Vagina (tissue), 2 donors: ENCODE measurements around the gene CFAP100. TPM values are rescaled to one million over a fixed set of nuclear protein-coding genes. Genes with fewer than 3 reads are reported as not detected.

ENCODE experiments used
- DNase-seq, 2 donors: peaks; one replicate each; pipeline ENCODE4 v3.0.0-alpha.2; 2017; ENCODE audit errors: extremely low spot score in 2 of 2
- H3K27ac ChIP-seq: fragments of 200-600 bp; sonication (generic); one replicate; pipeline ENCODE4 v1.5.1; 2019
- H3K27me3 ChIP-seq: fragments of 200-600 bp; sonication (generic); one replicate; pipeline ENCODE4 v1.5.1; 2019
- H3K36me3 ChIP-seq, 2 donors: fragments of 200-600 bp; sonication (generic); one replicate each; pipeline ENCODE4 v1.5.1; 2017 to 2019
- H3K4me1 ChIP-seq: fragments of 200-600 bp; sonication (generic); one replicate; pipeline ENCODE4 v1.5.1; 2019
- H3K4me3 ChIP-seq, 2 donors: fragments of 200-600 bp; sonication (generic); 1 replicate in 1 of 2; 2 replicates in 1 of 2; pipeline ENCODE4 v1.5.1; 2016 to 2019
- H3K9me3 ChIP-seq: fragments of 200-600 bp; sonication (generic); one replicate; pipeline ENCODE4 v1.5.1; 2019
- CTCF ChIP-seq, 3 experiments: fragments of 450-650 bp in 2 of 3; fragments of 200-600 bp in 1 of 3; sonication (generic) in 1 of 3; IDR thresholded peaks; one replicate each; pipeline ENCODE4 v1.5.1; 2017 to 2019; ENCODE audit warnings: antibody characterized with exemption in 3 of 3, mild to moderate bottlenecking in 2 of 3, moderate library complexity in 2 of 3
- POLR2A ChIP-seq, 2 donors: fragments of 450-650 bp; IDR thresholded peaks; one replicate each; pipeline ENCODE4 v1.6.1; 2017; ENCODE audit warnings: antibody characterized with exemption in 2 of 2, mild to moderate bottlenecking in 2 of 2, moderate library complexity in 2 of 2
- POLR2AphosphoS5 ChIP-seq, 2 donors: sonication (generic); formaldehyde crosslinking; IDR thresholded peaks; one replicate each; pipeline ENCODE4 v1.9.0; 2017; ENCODE audit warnings: antibody characterized with exemption in 2 of 2, mild to moderate bottlenecking in 2 of 2, low read depth in 1 of 2; ENCODE audit not compliant: insufficient read depth in 1 of 2
- intact Hi-C: fragments of 100-400 bp; cut with DNase I; formaldehyde crosslinking; loops from one replicate; pipeline ENCODE4 v1.15.1; 2023
- total RNA-seq: library from RNA; depleted of rRNA; stranded (reverse); fragments of >200 nt; gene quantifications from one replicate; pipeline ENCODE4 v1.2.3, GENCODE V29; 2016

Gene CFAP100
- total RNA-seq, 1 donor from 2014 or later, result not detected

- H3K36me3 ChIP-seq, result peaks cover 0 to 12% of the 10 kb centered on the region in 2 donors
- peak; percentile 16 to 67 for DNase-seq
- no peaks in the 10 kb centered on the region for H3K9me3 ChIP-seq
- H3K27ac ChIP-seq, result no peak overlapping the region
- no peak overlapping the region for H3K4me3 ChIP-seq
- TF ChIP-seq CTCF (IDR thresholded peaks at IDR 0.05) (no peak), POLR2A (IDR thresholded peaks at IDR 0.05) (no peak), POLR2AphosphoS5 (IDR thresholded peaks at IDR 0.05; ENCODE audit: insufficient read depth in 1 of 2, low read depth in 1 of 2) (no peak)
- no peaks in the 10 kb centered on the region for H3K4me1 ChIP-seq
- no peaks in the 10 kb centered on the region for H3K27me3 ChIP-seq
- intact Hi-C loops, result no loop called here
Measured at GRCh38 chr3:126441256-126441880, 46.7 kb downstream of the CFAP100 start.

DNA sequence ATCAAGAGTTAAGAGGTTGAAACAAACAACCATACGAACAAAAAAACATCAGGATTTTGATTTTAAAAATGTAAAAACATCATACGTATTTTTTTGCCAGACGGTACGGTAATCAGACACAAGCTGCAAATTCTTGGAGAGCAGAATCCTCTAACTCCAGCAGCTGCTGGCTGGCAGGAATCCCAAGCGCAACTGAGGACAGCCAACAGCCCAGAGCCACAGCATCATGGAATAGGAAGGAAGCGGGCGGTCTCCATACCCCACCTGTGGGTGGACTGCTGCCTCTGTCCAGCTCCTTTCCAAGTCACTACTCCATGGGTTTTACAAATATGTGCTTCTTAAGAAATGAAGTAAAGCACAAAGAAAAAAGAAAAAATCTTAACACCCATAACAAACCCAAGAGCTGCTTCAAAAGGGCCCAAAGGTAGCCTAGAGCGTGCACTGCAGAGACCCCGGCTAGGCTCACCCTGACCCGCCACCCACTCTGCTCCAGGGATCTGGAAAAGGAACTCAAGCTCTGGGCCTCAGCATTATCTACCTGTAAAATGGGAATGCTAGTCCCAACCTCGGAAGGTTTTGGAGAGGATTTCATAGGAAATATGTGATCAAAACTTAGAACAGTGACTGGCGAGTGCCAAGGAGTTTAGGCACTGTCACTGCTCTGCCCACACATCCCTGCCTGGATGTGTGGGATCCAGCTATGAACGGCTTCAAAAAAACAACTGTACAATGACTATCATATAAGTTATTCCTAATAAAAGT lies 47.6 kb downstream of the CFAP100 start:
- Histone ChIP-seq H3K4me1 (no peaks in the 10 kb centered on the region), H3K36me3 (peaks cover 0 to 5% of the 10 kb centered on the region in 2 donors), H3K27me3 (no peaks in the 10 kb centered on the region), H3K4me3 (no peak overlapping the region), H3K9me3 (no peaks in the 10 kb centered on the region), H3K27ac (no peak overlapping the region)
- no peak for TF ChIP-seq CTCF (IDR thresholded peaks at IDR 0.05)
- no peak for TF ChIP-seq POLR2AphosphoS5 (IDR thresholded peaks at IDR 0.05; ENCODE audit: insufficient read depth in 1 of 2, low read depth in 1 of 2)
- no peak for TF ChIP-seq POLR2A (IDR thresholded peaks at IDR 0.05)
- no peak for DNase-seq
- intact Hi-C loops, result no loop called here

DNA sequence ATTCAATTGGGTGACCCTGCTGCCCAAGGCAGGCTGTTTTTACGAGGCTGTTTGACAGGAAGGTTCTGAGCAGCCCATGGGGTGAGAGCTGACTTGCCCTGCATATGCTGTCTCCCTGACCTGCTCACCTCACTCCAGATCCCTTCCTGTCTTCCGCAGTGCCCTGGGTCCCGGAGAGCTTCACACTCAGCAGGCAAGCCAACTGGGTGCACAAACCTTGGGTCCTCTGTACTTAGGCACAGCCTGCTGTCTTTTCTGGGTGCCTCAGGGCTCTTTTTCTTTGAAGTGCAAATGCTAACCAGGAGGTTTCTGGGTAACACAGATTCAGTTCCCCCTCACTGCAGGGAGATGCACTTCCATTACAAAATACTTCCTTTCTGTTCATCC lies 48.1 kb downstream of the CFAP100 start:
- Histone ChIP-seq H3K27me3 (no peaks in the 10 kb centered on the region), H3K27ac (no peak overlapping the region), H3K4me1 (no peaks in the 10 kb centered on the region), H3K36me3 (peaks cover 0 to 3% of the 10 kb centered on the region in 2 donors), H3K4me3 (no peak overlapping the region), H3K9me3 (no peaks in the 10 kb centered on the region)
- intact Hi-C loops, result no loop called here
- peak in 1 of 2 donors; percentile 74 for DNase-seq
- TF ChIP-seq POLR2AphosphoS5 (IDR thresholded peaks at IDR 0.05; ENCODE audit: insufficient read depth in 1 of 2, low read depth in 1 of 2), result no peak
- no peak for TF ChIP-seq CTCF (IDR thresholded peaks at IDR 0.05)
- TF ChIP-seq POLR2A (IDR thresholded peaks at IDR 0.05), result no peak

DNA sequence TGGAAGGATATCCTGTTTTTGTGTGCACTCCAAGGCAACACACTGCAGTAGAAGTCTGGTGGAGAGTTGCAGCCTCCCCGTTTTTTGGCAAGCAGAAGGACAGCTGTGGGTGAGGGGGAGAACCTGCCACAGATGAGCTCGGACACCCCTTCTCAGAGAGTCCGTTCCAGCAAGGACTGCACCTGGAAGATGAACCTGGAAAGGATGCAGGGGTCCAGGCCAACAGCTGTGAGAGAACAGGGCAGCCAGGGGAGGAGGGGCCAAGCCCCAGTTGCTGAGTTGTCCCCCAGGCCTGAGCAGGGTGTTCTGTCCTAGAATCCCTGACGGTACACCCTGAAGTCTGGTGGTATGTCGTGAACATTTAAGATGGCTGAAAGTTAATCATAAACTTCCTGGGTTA lies 50.8 kb downstream of the CFAP100 start:
- no peaks in the 10 kb centered on the region for H3K4me1 ChIP-seq
- no peak overlapping the region for H3K4me3 ChIP-seq
- TF ChIP-seq POLR2A (IDR thresholded peaks at IDR 0.05) (no peak), CTCF (IDR thresholded peaks at IDR 0.05) (no peak), POLR2AphosphoS5 (IDR thresholded peaks at IDR 0.05; ENCODE audit: insufficient read depth in 1 of 2, low read depth in 1 of 2) (no peak)
- DNase-seq, result peak; percentile 72
- no peaks in the 10 kb centered on the region for H3K27me3 ChIP-seq
- intact Hi-C loops, result no loop called here
- peaks cover 0 to 10% of the 10 kb centered on the region in 2 donors for H3K36me3 ChIP-seq
- H3K9me3 ChIP-seq, result no peaks in the 10 kb centered on the region
- no peak overlapping the region for H3K27ac ChIP-seq

- peak; percentile 49 to 84 for DNase-seq
- H3K27me3 ChIP-seq, result no peaks in the 10 kb centered on the region
- H3K9me3 ChIP-seq, result no peaks in the 10 kb centered on the region
- intact Hi-C loops, result no loop called here
- H3K36me3 ChIP-seq, result peaks cover 0 to 18% of the 10 kb centered on the region in 2 donors
- H3K4me3 ChIP-seq, result no peak overlapping the region
- no peak overlapping the region for H3K27ac ChIP-seq
- H3K4me1 ChIP-seq, result no peaks in the 10 kb centered on the region
- TF ChIP-seq POLR2AphosphoS5 (IDR thresholded peaks at IDR 0.05; ENCODE audit: insufficient read depth in 1 of 2, low read depth in 1 of 2) (no peak), POLR2A (IDR thresholded peaks at IDR 0.05) (no peak), CTCF (IDR thresholded peaks at IDR 0.05) (no peak)
Measured at GRCh38 chr3:126446301-126446700, 51.6 kb downstream of the CFAP100 start.
